ENCODE measurements around the gene FAM3D.

DNA sequence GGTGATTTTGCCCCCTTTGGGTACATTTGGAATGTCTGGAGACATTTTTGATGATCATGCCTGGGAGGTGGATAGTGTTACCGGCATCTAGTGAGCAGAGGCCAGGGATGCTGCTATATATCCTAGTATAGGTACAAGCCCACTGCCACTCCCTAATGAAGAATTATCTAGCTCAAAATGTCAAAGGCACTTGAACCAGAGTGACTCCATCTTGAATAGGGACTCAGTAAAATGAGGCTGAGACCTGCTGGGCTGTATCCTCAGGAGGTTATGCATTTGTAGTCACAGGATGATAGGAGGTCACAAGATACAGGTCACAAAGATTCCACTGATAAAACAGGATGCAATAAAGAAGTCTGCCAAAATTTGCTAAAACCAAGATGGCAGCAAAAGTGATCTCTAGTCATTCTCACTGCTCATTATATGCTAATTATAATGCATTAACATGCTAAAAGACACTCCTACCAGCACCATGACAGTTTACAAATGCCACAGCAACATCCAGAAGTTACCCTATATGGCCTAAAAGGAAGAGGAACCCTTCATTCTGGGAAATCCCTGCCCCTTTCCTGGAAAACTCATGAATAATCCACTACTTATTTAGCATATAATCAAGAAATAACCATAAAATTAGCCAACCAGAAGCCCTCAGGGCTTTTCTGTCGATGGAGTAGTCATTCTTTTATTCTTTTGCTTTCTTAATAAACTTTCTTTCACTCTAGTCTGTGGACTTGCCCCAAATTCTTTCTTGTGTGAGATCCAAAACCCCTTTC lies 40.0 kb upstream of the FAM3D start:
- no peak for TF ChIP-seq EZH2 (IDR thresholded peaks at IDR 0.05; ENCODE audit: borderline replicate concordance, low read depth, low read length, poor library complexity, severe bottlenecking)
- TF ChIP-seq, protein P1, sequence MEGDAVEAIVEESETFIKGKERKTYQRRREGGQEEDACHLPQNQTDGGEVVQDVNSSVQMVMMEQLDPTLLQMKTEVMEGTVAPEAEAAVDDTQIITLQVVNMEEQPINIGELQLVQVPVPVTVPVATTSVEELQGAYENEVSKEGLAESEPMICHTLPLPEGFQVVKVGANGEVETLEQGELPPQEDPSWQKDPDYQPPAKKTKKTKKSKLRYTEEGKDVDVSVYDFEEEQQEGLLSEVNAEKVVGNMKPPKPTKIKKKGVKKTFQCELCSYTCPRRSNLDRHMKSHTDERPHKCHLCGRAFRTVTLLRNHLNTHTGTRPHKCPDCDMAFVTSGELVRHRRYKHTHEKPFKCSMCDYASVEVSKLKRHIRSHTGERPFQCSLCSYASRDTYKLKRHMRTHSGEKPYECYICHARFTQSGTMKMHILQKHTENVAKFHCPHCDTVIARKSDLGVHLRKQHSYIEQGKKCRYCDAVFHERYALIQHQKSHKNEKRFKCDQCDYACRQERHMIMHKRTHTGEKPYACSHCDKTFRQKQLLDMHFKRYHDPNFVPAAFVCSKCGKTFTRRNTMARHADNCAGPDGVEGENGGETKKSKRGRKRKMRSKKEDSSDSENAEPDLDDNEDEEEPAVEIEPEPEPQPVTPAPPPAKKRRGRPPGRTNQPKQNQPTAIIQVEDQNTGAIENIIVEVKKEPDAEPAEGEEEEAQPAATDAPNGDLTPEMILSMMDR (conservative IDR thresholded peaks at IDR 0.05; ENCODE audit: low read depth, low read length): no peak
